GM21717 (cell line): ENCODE data around the gene ZFYVE27.

Experiments used
- ATAC-seq: cut with Tn5 transposase; IDR thresholded peaks from one replicate; pipeline ENCODE4 v1.9.1; 2021; ENCODE audit warnings: mild to moderate bottlenecking, moderate library complexity; ENCODE audit not compliant: unreplicated experiment

Gene ZFYVE27

GRCh38 chr10:97714401-97715258 is 22.3 kb upstream of the ZFYVE27 start:
- peak; percentile 46 for ATAC-seq

DNA sequence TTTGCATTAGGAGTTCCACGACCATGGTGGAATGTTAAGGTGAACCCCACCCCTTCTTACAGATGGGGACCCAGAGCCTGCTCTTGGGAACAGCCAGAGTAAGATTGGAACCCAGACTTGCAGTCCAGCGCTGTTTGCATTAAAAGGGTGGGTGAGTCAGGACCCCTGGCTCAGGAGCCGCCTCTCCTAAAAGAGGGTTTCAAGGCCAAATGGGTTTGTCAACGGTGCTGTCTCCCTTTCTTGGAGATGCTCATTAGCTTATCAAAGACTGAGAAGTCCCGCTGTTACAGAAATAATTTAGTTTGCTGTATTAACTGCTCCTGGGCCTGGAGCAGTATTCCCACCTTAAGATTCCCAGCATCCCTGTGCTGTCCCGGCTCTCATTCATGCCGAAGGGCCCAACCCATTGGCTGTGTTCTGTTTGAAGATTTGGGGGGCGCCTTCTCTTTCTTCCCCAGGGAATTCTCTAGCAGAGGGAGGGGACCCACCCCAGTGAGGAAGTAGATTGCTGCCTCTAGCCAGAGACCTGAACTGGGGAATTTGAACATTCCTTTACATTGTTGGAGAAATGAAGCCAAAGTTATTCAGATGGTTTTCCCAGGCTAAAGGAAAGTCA is 21.6 kb upstream of the ZFYVE27 start:
- ATAC-seq: no peak

DNA sequence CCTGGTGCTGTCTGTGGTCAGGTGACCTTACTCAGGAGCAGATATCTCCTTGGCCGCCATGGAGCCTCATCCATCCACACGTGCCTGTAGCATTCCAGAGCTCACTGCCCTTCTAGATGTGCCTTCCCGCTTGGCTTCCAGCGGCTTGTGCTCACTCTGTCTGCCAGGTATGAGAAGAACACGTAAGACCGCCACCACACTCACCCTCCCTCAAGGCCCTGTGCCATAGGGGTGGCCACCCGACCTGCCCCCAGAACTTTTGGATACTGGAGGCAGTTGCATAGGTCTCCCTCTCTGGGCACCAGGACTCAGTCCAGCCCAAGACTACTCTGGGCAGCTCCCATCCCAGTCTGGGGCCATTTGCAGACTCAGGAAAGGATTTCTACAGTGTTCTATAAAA is 19.3 kb upstream of the ZFYVE27 start:
- ATAC-seq: no peak

DNA sequence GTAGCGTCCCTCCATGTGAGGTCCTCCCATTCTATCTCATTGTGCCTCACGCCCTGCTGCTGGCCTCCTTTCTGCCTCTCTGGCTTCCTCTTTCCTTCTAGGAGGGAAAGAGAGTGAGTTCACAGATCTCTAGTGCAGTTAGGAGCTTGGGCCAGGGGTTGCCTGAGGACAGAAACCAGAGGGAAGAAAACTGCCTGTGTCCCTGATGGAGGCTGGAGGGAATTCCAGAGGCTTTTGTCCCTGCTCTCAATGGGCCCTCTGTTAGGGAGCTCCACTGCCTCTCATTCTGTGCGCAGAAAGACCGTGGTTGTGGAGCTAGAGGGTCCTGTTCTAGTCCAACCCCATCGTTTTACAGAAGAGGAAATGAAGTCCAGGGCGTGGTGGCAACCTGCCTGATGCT is 18.8 kb upstream of the ZFYVE27 start:
- no peak for ATAC-seq

DNA sequence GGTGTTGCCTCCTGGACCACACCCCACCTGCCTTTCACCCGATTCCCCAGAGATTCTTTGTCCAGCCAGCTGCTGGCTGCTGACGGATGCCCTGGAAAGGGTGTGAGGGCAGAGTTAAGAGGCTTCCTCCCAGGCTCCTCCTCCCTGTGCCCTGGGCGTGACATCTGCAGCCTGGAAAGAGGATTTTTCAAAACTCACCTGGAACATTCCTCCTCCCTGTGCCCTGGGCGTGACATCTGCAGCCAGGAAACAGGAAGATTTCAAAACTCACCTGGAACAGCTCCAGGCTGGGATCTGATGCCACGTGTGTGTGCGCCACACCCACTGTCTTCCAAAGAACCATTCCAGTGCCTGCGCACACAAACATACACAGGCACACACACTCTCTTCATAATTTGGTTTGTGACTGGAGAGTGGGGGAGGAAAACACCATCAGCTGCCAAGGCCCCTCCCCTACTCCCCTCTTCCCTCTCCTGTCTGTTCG is 18.2 kb upstream of the ZFYVE27 start:
- ATAC-seq: no peak

GRCh38 chr10:97719602-97720001 is 17.3 kb upstream of the ZFYVE27 start:
- ATAC-seq: no peak

- no peak for ATAC-seq
Measured at GRCh38 chr10:97721871-97722780, 14.8 kb upstream of the ZFYVE27 start.

GRCh38 chr10:97723001-97723400 is 13.9 kb upstream of the ZFYVE27 start:
- ATAC-seq: no peak

GRCh38 chr10:97724341-97724941 is 12.5 kb upstream of the ZFYVE27 start:
- ATAC-seq: no peak

DNA sequence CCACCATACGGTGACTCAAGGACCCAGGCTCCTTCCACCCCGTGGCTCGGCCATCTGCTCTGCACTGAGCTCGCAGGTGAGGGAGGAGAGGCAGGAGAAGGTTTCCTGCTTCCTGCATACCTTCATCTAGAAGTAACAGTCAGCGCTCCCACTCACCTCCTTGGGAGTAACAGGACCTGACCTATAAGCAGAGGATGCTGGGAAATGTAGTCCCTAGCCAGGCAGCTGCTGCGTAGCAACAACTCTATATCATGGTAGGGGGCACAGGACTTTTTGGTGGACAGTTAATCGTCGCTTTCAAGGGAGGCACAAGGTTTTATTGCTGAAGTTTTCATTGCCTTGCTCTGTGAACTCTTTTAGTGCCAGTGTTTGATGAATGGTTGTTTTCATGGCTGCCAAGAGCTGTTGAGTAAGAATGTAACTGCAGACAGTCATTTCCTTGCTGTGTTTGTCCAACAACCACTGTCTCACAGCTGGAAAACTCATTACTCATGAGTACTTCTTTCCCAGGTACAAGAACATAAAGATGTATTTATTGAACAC is 10.2 kb upstream of the ZFYVE27 start:
- no peak for ATAC-seq

- no peak for ATAC-seq
Measured at GRCh38 chr10:97729014-97729413, 7.9 kb upstream of the ZFYVE27 start.

DNA sequence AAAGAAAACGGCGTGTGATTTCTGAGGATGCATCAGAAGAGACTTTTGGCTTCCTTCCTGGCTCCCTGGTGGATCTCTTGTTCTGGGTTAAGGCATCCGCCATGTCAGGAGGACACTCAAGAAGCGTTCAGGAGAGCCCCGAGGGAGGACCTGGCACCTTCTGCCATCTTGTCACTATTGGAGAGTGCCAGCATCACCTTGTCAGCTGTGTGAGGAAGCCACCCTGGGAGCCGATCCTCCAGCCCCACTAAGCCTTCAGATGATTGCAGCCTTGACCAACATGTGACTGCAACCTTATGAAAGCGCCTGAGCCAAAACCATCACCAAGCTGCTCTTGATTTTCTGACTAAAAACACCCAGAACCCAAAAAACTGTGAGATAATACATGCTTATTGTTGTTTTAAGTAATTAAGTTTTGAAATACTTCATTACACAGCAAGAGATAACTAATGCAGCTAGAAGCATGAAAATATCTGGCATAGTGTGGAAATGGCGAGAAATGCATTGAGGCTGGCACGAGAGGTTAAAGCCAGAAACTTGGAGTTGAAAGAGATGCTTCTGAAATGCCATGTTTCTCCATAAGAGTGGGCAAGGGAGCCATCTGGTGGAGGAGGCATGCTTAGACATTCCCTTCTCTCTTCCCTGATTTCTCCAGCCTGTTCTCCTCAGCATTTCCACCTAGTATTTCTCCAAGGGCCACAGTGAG is 5.4 kb upstream of the ZFYVE27 start:
- no peak for ATAC-seq

DNA sequence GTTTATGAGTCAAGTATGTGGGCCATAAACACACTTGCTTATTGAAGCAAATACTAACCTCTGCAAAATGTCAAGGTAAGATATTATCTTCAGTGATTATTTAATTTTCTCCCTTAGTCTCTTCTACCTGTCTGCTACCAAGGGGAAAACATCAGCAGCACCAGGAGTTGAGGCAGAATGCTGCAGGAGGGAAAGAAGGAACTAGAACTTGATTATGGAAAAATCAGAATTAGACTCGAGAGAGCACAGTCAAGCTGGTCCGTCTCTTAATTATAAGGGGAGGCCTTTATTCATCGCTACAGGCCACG is 4.9 kb upstream of the ZFYVE27 start:
- no peak for ATAC-seq

GRCh38 chr10:97733256-97733655 is 3.7 kb upstream of the ZFYVE27 start:
- no peak for ATAC-seq

GRCh38 chr10:97734021-97734420 is 2.9 kb upstream of the ZFYVE27 start:
- ATAC-seq: no peak

- ATAC-seq: peak; percentile 38
Measured at GRCh38 chr10:97736403-97736901, 476 bp upstream of the ZFYVE27 start.

GRCh38 chr10:97737770-97738265 is 890 bp downstream of the ZFYVE27 start:
- peak; percentile 3 for ATAC-seq

GRCh38 chr10:97738616-97739015 is 1.7 kb downstream of the ZFYVE27 start:
- ATAC-seq: no peak

DNA sequence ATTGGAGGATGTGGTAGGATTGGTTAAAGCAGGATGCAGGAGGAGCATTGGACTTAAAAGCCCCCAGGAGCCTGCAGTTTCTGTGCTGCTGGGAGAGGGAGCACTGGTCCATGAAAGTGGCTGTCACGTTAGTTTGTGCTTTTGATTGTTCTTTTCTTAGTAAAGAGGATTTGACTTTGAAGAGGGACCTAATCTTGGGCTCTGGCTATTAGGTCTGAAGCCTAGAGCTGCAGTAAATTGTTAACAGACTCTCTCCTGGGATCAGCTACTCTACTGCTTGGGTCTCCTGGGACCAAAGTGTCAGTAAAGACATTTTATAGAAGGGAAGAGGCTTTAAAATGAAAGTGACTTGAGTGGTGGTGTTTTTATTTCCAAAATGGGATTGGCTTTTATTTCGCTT is 3.7 kb downstream of the ZFYVE27 start:
- ATAC-seq: no peak
